Measurements from ENCODE around the gene FAF1. TPM values are rescaled to one million over a fixed set of nuclear protein-coding genes. Genes with fewer than 3 reads are reported as not detected.

Gene FAF1
- total RNA-seq, 2 donors from 2014 or later, result 25.5 to 68.6 TPM

DNA sequence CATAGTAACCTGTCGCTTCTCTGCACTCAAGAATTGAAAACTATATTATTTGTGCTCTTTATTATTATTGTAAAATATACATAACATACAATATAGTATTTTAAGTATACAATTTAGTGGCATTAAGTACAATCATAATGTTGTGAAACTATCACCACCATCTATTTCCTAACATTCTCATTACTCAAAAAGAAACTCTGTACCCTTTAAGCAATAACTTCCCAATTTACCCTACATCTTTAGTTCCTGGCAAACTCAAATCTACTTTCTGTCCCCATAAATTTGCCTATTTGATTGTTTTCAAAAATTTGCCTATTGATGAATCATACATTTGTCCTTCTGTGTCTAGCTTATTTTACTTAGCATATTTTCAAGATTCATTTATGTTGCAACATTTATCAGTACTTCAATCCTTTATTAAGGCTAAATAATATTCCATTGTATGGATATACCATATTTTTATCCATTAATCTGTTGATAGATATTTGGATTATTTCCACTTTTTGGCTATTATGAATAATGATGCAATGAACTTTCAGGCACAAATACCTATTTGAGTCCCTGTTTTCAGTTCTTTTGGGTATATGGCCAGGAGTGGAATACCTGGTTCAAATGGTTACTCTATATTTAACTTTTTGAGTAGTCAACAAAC, 437.2 kb downstream of the FAF1 start:
- Histone ChIP-seq H3K36me3 (peaks cover 1% of the 10 kb centered on the region), H3K4me3 (no peak overlapping the region), H3K27ac (no peak overlapping the region), H3K27me3 (replicated peaks; ENCODE audit: insufficient read depth) (no peaks in the 10 kb centered on the region), H3K4me1 (ENCODE audit: control insufficient read depth in 1 of 2, low read depth in 2 of 2) (no peaks in the 10 kb centered on the region), H3K9me3 (no peaks in the 10 kb centered on the region)
- TF ChIP-seq, protein P1, sequence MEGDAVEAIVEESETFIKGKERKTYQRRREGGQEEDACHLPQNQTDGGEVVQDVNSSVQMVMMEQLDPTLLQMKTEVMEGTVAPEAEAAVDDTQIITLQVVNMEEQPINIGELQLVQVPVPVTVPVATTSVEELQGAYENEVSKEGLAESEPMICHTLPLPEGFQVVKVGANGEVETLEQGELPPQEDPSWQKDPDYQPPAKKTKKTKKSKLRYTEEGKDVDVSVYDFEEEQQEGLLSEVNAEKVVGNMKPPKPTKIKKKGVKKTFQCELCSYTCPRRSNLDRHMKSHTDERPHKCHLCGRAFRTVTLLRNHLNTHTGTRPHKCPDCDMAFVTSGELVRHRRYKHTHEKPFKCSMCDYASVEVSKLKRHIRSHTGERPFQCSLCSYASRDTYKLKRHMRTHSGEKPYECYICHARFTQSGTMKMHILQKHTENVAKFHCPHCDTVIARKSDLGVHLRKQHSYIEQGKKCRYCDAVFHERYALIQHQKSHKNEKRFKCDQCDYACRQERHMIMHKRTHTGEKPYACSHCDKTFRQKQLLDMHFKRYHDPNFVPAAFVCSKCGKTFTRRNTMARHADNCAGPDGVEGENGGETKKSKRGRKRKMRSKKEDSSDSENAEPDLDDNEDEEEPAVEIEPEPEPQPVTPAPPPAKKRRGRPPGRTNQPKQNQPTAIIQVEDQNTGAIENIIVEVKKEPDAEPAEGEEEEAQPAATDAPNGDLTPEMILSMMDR (IDR thresholded peaks at IDR 0.05), result no peak
- ATAC-seq (ENCODE audit: insufficient number of reproducible peaks, low FRiP score, low read depth) (no peak), DNase-seq (ENCODE audit: low spot score) (no peak)

DNA sequence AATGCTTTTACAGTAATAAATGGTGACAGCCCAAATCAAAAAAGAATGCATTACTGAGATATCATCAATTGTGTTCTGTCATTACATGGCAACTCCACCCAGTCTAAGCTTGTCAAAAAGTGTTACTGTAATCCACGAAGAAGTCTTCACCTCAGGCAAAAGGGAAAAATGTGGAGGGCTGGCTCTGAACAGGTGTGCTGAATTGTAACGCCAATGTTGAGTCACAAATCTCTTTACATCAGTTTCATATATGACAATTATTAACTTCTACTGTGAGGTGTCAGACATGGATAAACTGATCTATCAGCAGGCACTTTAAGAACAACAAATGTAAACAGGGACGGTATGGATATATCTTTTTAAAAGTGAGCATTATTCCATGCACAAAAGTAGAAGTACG, 438.4 kb downstream of the FAF1 start:
- Histone ChIP-seq H3K27me3 (replicated peaks; ENCODE audit: insufficient read depth) (no peaks in the 10 kb centered on the region), H3K36me3 (no peaks in the 10 kb centered on the region), H3K4me3 (no peak overlapping the region), H3K27ac (no peak overlapping the region), H3K4me1 (ENCODE audit: control insufficient read depth in 1 of 2, low read depth in 2 of 2) (no peaks in the 10 kb centered on the region), H3K9me3 (no peaks in the 10 kb centered on the region)
- ATAC-seq (ENCODE audit: insufficient number of reproducible peaks, low FRiP score, low read depth) (no peak), DNase-seq (ENCODE audit: low spot score) (no peak)
- TF ChIP-seq, protein P1 (IDR thresholded peaks at IDR 0.05), result no peak

DNA sequence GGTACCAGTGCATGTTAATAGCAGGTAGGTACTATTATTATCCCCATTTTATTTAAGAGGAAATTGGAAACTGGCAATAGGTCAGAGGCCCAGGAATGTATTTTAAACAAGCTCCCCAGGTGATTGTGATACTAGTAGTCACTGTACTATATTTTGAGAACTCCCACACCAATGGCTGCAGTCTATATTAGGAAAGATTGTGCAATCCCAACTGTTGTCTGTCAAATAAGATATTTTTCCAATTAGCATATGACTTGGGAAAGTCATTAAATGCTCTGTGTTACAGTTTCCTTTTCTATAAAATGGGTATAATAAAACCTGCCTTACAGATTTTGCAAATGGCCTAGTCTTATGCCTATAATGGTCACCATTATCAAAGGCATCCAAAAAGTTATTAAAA, 442.6 kb downstream of the FAF1 start:
- ATAC-seq (ENCODE audit: insufficient number of reproducible peaks, low FRiP score, low read depth) (no peak), DNase-seq (ENCODE audit: low spot score) (no peak)
- H3K9me3 ChIP-seq, result no peaks in the 10 kb centered on the region
- TF ChIP-seq, protein P1 (IDR thresholded peaks at IDR 0.05), result no peak
- no peaks in the 10 kb centered on the region for H3K4me1 ChIP-seq (ENCODE audit: control insufficient read depth in 1 of 2, low read depth in 2 of 2)
- H3K4me3 ChIP-seq, result no peak overlapping the region
- H3K36me3 ChIP-seq, result no peaks in the 10 kb centered on the region
- H3K27ac ChIP-seq, result no peak overlapping the region
- no peaks in the 10 kb centered on the region for H3K27me3 ChIP-seq (replicated peaks; ENCODE audit: insufficient read depth)

DNA sequence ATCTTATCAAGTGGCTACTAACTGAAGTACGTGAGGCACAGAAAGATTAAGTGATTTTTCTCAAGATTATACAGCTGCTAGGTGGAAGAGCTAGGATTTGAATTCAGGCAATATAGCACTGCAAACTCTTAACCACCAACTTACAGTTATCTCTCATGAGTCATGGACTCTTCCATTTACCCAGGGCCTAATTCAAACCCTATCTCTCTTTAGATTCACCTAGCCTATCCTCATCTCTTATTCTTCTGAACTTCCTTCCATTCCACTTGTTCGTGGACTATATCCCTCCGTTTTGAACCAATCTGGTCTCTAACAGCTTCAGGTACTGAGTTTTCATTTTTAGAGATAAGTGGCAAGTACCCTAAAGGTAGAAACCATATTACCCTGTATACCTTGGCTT, 444.0 kb downstream of the FAF1 start:
- DNase-seq (ENCODE audit: low spot score), result no peak
- Histone ChIP-seq H3K9me3 (no peaks in the 10 kb centered on the region), H3K27me3 (replicated peaks; ENCODE audit: insufficient read depth) (no peaks in the 10 kb centered on the region), H3K27ac (no peak overlapping the region), H3K4me1 (ENCODE audit: control insufficient read depth in 1 of 2, low read depth in 2 of 2) (no peaks in the 10 kb centered on the region), H3K4me3 (no peak overlapping the region), H3K36me3 (no peaks in the 10 kb centered on the region)
- TF ChIP-seq, protein P1 (IDR thresholded peaks at IDR 0.05), result no peak
- ATAC-seq (ENCODE audit: insufficient number of reproducible peaks, low FRiP score, low read depth), result no peak

DNA sequence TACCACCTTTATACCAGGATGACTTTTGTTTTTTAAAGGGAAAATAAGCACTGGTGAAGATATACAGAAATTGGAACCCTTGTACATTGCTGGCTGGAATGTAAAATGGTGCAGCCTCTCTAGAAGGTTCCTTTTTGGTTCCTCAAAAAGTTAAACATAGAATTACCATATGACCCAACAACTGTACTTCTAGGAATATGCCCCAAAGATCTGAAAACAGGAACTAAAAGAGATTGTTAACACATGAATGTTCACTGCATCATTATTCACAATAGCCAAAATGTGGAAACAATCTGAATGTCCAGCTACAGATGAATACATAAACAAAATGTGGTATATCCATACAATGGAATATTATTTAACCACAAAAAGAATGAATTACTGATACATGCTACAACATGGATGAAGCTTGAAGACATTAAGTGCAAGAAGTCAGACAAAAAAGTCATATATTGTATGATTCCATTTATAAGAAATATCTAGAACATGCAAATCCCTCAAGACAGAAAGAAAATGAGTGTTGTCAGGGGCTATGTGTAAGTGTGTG, 452.0 kb downstream of the FAF1 start:
- ATAC-seq (ENCODE audit: insufficient number of reproducible peaks, low FRiP score, low read depth) (no peak), DNase-seq (ENCODE audit: low spot score) (no peak)
- no peaks in the 10 kb centered on the region for H3K4me1 ChIP-seq (ENCODE audit: control insufficient read depth in 1 of 2, low read depth in 2 of 2)
- H3K9me3 ChIP-seq, result peaks cover 12% of the 10 kb centered on the region
- no peak overlapping the region for H3K27ac ChIP-seq
- no peak overlapping the region for H3K4me3 ChIP-seq
- H3K36me3 ChIP-seq, result peaks cover 4% of the 10 kb centered on the region
- TF ChIP-seq, protein P1 (IDR thresholded peaks at IDR 0.05), result no peak
- no peaks in the 10 kb centered on the region for H3K27me3 ChIP-seq (replicated peaks; ENCODE audit: insufficient read depth)

Data from thoracic aorta (tissue), 2 donors.